Lower lobe of right lung (tissue), 2 donors: ENCODE results near the gene TBX5. TPM values are rescaled to one million over a fixed set of nuclear protein-coding genes. Genes with fewer than 3 reads are reported as not detected.

ENCODE experiments used
- ATAC-seq, 2 donors: fragments of 200-7000 bp; cut with Tn5 transposase; one replicate each; pipeline ENCODE4 v1.9.1; 2020 to 2022; ENCODE audit warnings: mild to moderate bottlenecking in 2 of 2, moderate library complexity in 2 of 2
- DNase-seq: peaks from one replicate; pipeline ENCODE4 v3.0.0-alpha.2; 2020
- H3K27ac ChIP-seq: fragments of 200-600 bp; one replicate; pipeline ENCODE4 v1.8.0; 2022
- H3K27me3 ChIP-seq: fragments of 200-600 bp; one replicate; pipeline ENCODE4 v1.8.0; 2022; ENCODE audit warnings: low read depth
- H3K36me3 ChIP-seq: fragments of 200-600 bp; one replicate; pipeline ENCODE4 v1.8.0; 2022; ENCODE audit warnings: mild to moderate bottlenecking
- H3K4me1 ChIP-seq: fragments of 200-600 bp; one replicate; pipeline ENCODE4 v1.8.0; 2022
- H3K4me3 ChIP-seq: fragments of 200-600 bp; one replicate; pipeline ENCODE4 v1.8.0; 2022; ENCODE audit warnings: mild to moderate bottlenecking
- H3K9me3 ChIP-seq: fragments of 200-600 bp; one replicate; pipeline ENCODE4 v1.8.0; 2022
- intact Hi-C: fragments of 100-400 bp; cut with DNase I; formaldehyde crosslinking; loops from one replicate; pipeline ENCODE4 v1.11.0; 2022
- total RNA-seq: library from RNA; stranded (reverse); fragmentation: NEBNext Ultra II Directional; extraction: Animal tissue kit (Norgen Biotek cat#: 25700); gene quantifications from one replicate; pipeline ENCODE4 v1.2.1, GENCODE V29; 2021
- TF ChIP-seq, protein P1 (sequence below): fragments of 200-600 bp; IDR thresholded peaks from one replicate; pipeline ENCODE4 v1.8.0; 2022; ENCODE audit warnings: antibody characterized with exemption, mild to moderate bottlenecking
- donor health status: DM: no; HTN: yes; CAD: no; lungs with severe emphysema.

The TBX5 gene
- total RNA-seq, 1 donor from 2014 or later, result 15.7 TPM

DNA sequence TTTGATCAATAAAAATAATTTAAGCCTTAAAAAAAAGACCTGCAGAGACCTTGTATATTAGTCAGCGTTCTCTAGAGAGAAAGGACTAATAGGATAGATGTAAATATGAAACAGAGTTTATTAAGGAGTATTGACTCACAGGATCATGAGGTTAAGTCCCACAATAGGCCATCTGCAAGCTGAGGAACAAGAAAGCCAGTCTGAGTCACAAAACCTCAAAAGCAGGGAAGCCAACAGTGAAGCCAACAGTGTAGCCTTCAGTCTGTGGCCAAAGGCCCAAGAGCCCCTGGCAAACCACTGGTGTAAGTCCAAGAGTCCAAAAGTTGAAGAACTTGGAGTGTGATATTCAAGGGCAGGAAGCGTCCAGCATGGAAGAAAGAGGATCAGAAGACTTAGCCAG lies 66.3 kb downstream of the TBX5 start:
- ATAC-seq, result no peak
- no peaks in the 10 kb centered on the region for H3K4me1 ChIP-seq
- TF ChIP-seq, protein P1, sequence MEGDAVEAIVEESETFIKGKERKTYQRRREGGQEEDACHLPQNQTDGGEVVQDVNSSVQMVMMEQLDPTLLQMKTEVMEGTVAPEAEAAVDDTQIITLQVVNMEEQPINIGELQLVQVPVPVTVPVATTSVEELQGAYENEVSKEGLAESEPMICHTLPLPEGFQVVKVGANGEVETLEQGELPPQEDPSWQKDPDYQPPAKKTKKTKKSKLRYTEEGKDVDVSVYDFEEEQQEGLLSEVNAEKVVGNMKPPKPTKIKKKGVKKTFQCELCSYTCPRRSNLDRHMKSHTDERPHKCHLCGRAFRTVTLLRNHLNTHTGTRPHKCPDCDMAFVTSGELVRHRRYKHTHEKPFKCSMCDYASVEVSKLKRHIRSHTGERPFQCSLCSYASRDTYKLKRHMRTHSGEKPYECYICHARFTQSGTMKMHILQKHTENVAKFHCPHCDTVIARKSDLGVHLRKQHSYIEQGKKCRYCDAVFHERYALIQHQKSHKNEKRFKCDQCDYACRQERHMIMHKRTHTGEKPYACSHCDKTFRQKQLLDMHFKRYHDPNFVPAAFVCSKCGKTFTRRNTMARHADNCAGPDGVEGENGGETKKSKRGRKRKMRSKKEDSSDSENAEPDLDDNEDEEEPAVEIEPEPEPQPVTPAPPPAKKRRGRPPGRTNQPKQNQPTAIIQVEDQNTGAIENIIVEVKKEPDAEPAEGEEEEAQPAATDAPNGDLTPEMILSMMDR, result no peak
- H3K27ac ChIP-seq, result no peak overlapping the region
- H3K4me3 ChIP-seq, result no peak overlapping the region
- DNase-seq, result no peak
- intact Hi-C loops, result no loop called here
- H3K27me3 ChIP-seq, result no peaks in the 10 kb centered on the region
- no peaks in the 10 kb centered on the region for H3K9me3 ChIP-seq
- H3K36me3 ChIP-seq, result no peaks in the 10 kb centered on the region

DNA sequence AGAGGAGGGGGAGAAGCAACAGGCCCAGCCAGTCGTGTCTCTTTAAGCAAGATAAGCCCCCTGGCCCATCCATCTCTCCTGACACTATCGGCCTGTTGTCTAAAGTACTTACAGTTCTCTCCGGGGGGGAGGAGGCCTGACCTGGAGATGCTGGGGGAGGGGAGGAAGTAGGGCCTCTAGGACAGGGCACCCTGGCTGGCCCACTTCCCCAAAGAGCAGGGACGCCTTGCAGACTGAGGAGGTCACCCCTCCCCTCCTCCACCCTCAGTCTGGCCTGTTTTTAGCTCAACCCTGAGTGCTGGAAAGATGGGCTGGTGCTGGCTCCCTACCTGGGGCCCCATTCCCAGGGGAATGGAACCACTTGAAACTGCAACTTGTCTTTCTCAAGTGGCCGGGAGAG lies 70.3 kb downstream of the TBX5 start:
- Histone ChIP-seq H3K4me3 (no peak overlapping the region), H3K9me3 (no peaks in the 10 kb centered on the region), H3K27ac (no peak overlapping the region), H3K36me3 (no peaks in the 10 kb centered on the region), H3K4me1 (no peaks in the 10 kb centered on the region), H3K27me3 (no peaks in the 10 kb centered on the region)
- intact Hi-C loops, result no loop called here
- DNase-seq (no peak), ATAC-seq (no peak)
- TF ChIP-seq, protein P1, result no peak

DNA sequence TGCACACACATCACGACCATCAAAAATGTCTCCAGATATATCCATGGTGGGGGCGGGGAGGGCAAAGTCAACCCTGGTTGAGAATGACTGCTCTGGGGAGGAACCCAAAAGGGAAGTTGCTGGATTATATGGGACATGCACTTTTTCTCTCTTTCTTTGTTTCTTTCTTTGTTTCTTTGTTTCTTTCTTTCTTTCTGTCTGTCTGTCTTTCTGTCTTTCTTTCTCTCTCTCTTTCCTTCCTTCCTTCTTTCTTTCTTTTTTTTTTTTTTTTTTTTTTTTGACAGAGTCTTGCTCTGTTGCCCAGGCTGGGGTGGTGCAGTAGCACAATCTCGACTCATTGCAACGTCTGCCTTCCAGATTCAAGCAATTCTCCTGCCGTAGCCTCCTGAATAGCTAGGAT lies 71.5 kb downstream of the TBX5 start:
- Histone ChIP-seq H3K4me3 (no peak overlapping the region), H3K4me1 (no peaks in the 10 kb centered on the region), H3K27ac (no peak overlapping the region), H3K9me3 (peaks cover 3% of the 10 kb centered on the region), H3K36me3 (no peaks in the 10 kb centered on the region), H3K27me3 (no peaks in the 10 kb centered on the region)
- TF ChIP-seq, protein P1, result no peak
- no peak for ATAC-seq
- intact Hi-C loops, result no loop called here
- no peak for DNase-seq

DNA sequence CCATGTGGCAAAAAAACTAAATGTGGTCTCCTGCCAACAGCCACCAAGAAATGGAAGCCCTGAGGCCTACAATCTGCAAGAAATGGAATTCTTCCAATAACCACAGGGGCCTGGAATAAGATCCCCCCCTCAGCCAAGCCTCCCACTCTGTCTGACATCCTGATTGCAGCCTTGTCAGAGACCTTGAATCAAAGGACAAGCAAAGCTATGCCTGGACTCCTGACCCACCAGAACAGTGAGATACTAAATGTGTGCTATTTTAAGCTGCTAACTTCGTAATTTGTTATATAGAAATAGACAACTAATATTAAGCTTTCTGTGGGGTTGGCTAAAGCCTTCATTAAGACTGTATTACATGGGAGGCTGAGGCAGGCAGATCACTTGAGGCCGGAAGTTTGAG lies 77.7 kb downstream of the TBX5 start:
- ATAC-seq, result no peak
- intact Hi-C loops, result no loop called here

DNA sequence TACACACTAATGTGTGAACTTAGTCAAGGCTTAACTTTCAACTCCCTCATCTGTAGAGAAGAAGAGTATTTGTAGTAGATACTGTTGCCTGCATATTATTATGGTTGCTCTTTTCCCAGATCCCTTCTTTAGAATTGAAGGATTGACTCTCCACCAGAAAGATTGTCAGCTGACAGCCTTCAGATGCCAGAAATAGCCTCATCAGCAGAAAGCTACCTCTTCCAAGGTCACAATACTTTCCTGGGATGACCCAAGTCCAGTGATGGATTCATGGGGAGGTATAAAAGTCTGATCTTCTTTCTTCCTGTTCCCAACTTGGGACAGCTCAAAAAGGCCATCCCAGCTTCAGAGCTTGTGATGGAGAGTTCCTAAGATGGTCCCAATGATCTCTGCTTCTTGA lies 78.2 kb downstream of the TBX5 start:
- Histone ChIP-seq H3K36me3 (no peaks in the 10 kb centered on the region), H3K4me1 (no peaks in the 10 kb centered on the region), H3K4me3 (no peak overlapping the region), H3K27ac (no peak overlapping the region), H3K27me3 (peaks cover 6% of the 10 kb centered on the region), H3K9me3 (peaks cover 3% of the 10 kb centered on the region)
- DNase-seq, result no peak
- TF ChIP-seq, protein P1, result no peak
- no peak for ATAC-seq
- intact Hi-C loops, result no loop called here

More for the DNA sequence above, 77.7 kb downstream of the TBX5 start:
- H3K4me3 ChIP-seq, result no peak overlapping the region
- H3K9me3 ChIP-seq, result peaks cover 3% of the 10 kb centered on the region
- peaks cover 6% of the 10 kb centered on the region for H3K27me3 ChIP-seq
- H3K36me3 ChIP-seq, result no peaks in the 10 kb centered on the region
- no peak for DNase-seq
- no peaks in the 10 kb centered on the region for H3K4me1 ChIP-seq
- H3K27ac ChIP-seq, result no peak overlapping the region
- TF ChIP-seq, protein P1, result no peak

DNA sequence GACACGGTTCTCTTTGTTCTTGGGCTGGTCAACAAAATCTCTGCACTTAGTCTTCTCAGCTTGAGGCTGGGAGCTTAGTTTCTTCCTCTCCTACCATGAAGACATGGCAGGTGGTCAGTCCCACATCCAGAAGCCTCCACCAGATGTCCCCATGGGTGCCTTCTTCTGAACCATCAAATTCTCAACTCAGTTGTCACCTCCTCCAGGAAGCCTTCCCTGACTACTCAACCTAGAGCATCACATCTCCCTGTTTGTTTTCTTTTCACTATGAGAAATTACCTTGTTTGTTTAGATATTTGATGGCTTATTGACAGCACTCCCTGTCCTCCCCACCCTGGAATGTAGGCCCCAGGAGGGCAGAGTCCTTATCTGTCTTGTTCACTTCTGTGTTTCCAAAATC lies 84.4 kb downstream of the TBX5 start:
- Histone ChIP-seq H3K4me3 (no peak overlapping the region), H3K9me3 (no peaks in the 10 kb centered on the region), H3K27me3 (peaks cover 6% of the 10 kb centered on the region), H3K4me1 (no peaks in the 10 kb centered on the region), H3K27ac (no peak overlapping the region), H3K36me3 (no peaks in the 10 kb centered on the region)
- intact Hi-C loops, result no loop called here
- DNase-seq (no peak), ATAC-seq (no peak)
- TF ChIP-seq, protein P1, result no peak
